PC-3 (cell line): ENCODE data around the gene COL9A3.

Experiments
- EZH2 ChIP-seq: fragments of 300-600 bp; sonication (generic); IDR thresholded peaks from one replicate; pipeline ENCODE4 v1.6.1; 2017; ENCODE audit warnings: antibody characterized with exemption, mild to moderate bottlenecking, low read length; ENCODE audit not compliant: unreplicated experiment
- EZH2phosphoT487 ChIP-seq: fragments of 300-600 bp; sonication (generic); IDR thresholded peaks from 2 replicates; pipeline ENCODE4 v1.6.1; 2018; ENCODE audit warnings: mild to moderate bottlenecking, antibody characterized with exemption, low read length, borderline replicate concordance
- TF ChIP-seq, protein P1 (sequence below): fragments of 300-600 bp; sonication (generic); conservative IDR thresholded peaks from 2 replicates; pipeline ENCODE4 v1.5.1; 2017; ENCODE audit warnings: antibody characterized with exemption, low read depth, mild to moderate bottlenecking, low read length

DNA sequence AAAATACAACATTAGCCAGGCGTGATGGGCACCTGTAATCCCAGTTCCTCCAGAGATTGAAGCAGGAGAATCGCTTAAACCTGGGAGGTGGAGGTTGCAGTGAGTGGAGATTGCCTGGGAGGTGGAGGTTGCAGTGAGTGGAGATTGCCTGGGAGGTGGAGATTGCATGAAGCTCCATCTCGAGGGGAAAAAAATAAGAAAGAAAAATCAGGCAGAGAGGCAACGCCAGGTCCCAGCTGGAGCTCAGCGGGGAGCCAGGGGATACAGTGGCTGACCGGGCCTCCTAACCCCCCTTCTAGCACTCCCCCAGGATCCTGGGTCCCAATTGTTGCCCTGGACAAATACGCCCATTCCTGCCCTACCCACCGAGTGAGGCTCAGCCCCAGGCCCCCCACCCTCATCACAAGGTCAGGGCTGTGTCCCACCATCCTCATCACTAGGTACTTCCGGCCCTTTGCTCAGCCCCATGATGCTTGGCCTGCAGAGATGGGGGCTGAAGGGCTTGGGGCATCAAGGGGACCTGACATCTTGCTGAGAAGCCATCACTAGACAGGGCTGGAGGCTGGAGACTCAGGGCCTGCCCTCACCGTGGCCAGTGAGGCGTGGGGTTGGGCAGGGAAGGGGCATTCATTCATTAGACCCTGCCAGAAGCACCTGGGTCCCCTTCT, 10.3 kb upstream of the COL9A3 start:
- TF ChIP-seq, protein P1, sequence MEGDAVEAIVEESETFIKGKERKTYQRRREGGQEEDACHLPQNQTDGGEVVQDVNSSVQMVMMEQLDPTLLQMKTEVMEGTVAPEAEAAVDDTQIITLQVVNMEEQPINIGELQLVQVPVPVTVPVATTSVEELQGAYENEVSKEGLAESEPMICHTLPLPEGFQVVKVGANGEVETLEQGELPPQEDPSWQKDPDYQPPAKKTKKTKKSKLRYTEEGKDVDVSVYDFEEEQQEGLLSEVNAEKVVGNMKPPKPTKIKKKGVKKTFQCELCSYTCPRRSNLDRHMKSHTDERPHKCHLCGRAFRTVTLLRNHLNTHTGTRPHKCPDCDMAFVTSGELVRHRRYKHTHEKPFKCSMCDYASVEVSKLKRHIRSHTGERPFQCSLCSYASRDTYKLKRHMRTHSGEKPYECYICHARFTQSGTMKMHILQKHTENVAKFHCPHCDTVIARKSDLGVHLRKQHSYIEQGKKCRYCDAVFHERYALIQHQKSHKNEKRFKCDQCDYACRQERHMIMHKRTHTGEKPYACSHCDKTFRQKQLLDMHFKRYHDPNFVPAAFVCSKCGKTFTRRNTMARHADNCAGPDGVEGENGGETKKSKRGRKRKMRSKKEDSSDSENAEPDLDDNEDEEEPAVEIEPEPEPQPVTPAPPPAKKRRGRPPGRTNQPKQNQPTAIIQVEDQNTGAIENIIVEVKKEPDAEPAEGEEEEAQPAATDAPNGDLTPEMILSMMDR, result no peak
- TF ChIP-seq EZH2, result no peak
- TF ChIP-seq EZH2phosphoT487, result no peak
